Activated naive CD4-positive, alpha-beta T cell treated with Interleukin-2 at 50 U/mL for 16 hours (primary cell): ENCODE data around the gene COX7A2L.
A peak's percentile ranks its signal among the peaks of the same experiment; 100 is the strongest.
"Not testable (repeated sequence)": the region's sequence is repeated elsewhere in the genome, so short reads cannot be mapped to it uniquely, and the experiment has no call there.

Experiments
- DNase-seq: peaks from one replicate; pipeline ENCODE4 v3.0.0-alpha.2; 2020

COX7A2L gene

DNA sequence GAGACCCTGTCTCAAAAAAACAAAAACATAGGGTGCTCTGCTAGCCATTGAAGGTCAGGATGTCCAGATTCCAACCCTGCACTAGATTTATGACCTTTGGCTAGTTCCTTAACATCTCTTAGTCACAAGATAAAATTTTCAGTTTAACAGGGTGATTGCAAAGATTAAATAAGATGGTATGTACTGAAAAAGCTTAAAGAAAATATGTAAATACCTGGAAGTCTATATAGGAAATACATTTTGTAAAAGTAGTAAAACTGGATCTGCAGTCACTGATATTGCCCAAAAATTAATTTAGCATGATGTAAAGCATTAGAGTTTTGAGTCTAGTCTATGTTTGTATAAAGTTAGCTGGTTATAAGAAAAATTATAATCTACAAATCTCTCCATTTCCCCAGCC, 5.4 kb upstream of the COX7A2L start:
- DNase-seq = no peak

GRCh38 chr2:42364658-42365057, 3.6 kb upstream of the COX7A2L start:
- no peak for DNase-seq

DNA sequence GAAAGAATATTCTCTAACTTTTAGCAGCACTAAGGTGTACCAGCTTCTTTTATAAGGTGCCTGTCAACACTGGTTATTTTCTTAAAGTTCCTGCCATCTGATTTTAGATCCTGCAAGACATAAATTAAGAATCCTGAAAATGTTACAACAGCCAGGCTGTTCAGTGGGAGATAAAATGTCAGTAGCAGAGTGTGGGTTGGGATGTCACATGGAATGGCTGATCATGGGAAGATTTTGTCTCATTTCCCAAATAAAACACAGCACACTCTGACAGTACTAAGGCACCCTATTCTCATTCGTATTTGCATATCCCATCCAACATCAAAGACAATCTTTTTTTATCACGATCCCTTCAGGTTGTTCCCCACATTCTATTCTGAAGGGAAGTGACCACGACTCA, 2.4 kb upstream of the COX7A2L start:
- no peak for DNase-seq

DNA sequence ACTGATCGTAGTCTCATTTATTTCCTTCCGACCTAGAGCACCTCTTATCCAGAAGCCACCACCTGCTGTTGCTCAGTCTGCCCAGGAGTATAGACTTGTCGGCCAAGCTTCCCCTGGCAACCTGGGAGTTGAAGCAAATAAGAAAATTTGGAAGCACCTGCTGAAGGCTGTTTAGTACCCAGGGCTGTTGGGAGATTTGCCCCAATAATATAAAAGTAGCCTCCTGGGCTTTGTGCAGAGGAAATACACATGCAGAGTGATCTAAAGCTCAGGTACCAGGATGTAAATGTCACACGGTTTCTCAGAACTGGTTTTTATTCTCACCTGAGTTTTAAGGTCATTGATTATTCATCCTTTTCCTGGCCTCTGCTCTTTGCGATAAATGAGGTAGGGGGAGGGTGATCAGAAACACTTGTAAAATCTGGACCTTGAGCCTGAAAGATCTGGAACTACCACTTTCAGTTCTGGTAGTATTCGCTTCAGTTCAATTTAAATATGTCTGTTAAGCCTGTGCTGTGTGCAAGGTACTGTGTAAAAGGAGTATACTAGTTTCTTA, 789 bp upstream of the COX7A2L start:
- no peak for DNase-seq

DNA sequence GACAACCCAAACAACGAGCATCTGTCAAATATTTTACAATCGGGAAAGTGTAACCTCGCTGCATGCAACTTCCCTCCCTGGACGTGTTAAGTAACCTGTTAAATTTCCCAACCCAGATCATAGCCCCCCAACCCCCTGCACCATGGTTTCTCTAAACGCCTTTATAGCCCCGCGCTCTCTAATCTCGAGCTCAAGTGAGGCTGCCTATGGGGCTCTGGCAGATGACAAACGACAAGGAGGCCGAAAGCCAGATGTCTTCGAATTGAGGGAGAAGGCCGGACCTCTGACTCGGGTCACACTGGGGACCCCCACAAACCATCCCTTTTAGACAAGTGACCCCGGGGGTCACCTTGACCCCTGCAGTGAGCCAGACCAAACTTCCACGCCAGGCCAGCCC, 526 bp downstream of the COX7A2L start:
- no peak for DNase-seq

DNA sequence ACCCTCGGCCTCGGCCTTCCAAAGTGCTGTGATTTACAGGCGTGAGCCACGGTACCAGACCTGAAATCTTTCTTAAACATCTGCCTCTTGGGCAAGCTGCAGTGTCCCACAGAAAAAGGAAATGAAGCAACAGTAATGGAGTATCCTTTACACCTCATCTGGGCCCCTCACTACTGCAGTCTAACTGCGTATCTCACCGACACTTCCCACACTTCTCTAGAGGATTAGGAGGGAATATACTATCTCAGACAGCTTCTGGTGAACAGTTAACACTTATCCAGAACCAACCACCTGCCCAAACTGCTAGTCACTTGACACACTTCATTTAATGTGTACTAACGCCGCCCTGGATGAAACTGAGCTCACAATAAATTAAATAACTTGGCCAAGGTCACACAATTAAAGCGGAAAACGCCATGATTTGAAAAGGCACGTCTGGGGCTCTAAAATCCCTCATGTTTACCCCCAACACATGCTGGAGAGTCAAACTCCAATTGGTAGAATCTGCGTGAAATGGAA, 993 bp downstream of the COX7A2L start:
- peak; percentile 11 for DNase-seq

GRCh38 chr2:42359304-42359964, 1.6 kb downstream of the COX7A2L start:
- no peak for DNase-seq

DNA sequence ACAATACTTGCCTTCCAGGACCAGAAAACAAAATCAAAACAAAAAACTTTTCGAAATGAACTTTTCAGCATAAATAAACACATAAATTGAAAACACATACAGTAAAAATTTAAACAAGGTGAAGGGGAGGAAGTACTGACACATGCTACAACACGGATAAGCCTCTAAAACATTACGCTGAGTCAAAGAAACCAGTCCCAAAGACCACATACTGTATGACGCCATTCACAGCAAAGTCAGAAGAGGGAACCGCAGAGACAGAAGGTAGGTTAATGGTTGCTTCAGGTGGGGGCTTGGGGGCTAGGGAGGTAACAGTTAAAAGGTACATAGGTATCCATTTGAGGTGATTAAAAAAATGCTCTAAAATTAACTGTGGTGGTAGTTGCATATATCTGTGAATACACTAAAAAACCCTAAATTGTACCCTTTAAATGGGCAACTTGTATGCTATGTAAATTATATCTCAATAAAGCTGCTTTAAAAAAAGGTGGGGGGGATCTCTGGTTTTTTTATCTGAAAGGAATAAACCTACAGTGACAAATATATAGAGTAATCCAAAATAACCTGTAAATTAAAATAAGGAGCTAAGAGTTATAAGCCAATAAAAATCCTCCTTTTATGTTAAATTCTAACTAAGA, 7.1 kb downstream of the COX7A2L start:
- DNase-seq = no peak

GRCh38 chr2:42351864-42352263, 9.2 kb downstream of the COX7A2L start:
- no peak for DNase-seq

DNA sequence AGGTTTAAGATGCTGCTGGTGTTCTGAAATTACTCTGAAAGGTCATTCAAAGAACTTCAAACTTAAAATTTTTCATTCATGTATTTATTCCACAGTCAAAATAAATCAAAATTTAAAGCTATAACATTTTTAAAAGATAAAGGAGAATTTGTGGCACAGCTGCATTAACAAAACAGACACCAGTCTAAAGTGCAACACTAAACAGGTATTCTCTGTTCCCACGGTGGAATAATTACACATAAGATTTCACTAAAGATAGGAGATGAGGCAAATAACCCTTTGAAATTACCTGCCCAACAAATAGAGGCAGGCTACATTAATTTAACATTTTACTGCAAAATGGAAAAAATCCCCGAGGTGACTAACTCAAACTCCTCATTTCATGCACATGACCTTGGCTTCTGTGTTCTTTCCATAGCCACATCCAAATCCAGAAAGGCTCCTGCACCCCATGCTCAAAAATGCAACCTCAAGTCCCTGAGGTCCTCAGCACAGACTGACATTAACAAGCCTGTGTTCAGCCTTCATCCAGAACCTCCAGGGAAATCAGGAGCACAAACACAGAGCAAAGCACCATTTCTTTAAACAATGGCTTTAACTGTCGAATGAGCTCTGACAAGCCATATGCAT, 10.5 kb downstream of the COX7A2L start:
- DNase-seq = no peak

DNA sequence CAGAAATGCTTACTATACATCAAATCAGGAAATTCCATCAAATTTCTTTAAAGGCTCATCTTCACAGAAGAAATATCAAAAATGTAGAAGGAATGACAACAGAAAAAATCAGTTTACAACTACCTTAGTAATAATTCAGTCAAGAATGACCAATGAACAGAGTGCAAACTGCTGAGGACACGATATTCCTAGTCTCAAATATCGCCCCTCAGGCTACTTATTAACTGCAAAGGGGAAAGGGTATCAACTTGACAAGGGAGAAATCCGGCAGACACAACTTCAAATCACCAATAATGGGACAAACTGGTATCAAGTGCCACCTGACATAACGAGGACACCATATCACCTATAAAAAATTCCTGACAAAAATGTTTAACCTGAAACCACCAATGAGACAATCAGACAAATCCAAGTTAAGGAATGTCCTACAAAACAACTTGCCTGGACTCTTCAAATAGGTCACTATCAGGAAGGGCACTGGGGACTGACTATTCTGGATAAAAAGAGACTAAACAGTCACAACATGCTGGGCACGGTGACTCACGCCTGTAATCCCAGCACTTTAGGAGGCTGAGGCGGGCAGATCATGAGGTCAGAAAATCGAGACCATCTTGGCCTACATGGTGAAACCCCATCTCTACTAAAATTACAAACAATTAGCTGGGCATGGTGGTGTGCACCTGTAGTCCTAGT, 12.8 kb downstream of the COX7A2L start:
- no peak for DNase-seq

- DNase-seq = not testable (repeated sequence)
Observed at GRCh38 chr2:42347518-42347917, 13.5 kb downstream of the COX7A2L start.

- not testable (repeated sequence) for DNase-seq
Observed at GRCh38 chr2:42346856-42347255, 14.2 kb downstream of the COX7A2L start.

DNA sequence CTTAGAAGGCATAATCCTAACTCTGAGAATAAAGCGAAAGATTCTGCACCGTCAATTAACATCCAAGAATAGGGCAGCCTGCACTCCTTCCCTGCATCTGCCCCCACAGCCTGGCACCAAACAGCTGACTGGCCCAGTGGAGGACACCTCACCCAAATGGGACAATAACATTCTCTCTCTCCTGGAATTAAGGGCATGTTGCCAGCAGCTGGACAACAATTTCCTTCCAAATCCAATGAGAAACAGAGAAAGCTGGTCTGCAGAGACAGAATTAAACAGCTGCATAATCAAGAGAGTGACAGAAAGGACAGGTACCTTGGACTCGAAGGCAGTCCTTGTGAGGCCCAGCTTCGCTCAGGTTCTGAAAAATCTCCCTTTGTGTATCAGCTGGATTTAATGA, 15.0 kb downstream of the COX7A2L start:
- DNase-seq = no peak

- DNase-seq = no peak
Observed at GRCh38 chr2:42342795-42343241, 18.2 kb downstream of the COX7A2L start.

DNA sequence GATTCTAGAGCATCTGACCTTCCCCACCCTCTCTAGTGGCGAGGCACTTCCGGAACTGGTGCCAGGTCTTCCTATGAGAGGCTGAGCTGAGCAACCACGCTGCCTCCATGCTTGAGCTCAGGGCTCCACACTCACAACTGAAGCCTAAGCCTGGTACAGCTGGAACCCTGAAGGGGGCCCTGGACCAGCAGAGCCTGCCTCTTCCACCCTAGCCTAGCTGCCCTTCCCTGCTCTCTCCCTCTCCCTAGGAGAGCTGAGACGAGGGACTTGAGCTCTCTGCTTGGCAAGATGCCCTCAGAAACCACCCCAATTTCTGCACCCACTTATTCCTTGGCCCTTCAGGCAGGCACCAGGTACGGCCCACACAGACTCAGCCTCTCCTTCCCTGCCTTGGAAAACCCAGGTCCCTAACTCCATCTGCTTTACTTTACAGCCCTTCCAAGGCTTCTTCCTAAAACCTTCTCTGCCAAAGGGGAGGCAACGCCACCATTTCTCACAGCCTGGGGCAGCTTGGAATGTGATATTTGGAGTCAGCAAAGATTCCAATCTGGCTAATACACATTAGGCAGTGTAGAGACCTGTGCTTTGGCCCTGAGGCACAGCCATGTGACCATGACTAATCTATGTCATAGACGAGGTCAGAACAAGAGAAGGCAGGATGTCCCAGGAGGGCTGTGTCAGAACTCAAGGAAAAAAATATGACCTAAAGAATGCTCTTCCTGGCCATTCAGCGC, 18.8 kb downstream of the COX7A2L start:
- DNase-seq = no peak

DNA sequence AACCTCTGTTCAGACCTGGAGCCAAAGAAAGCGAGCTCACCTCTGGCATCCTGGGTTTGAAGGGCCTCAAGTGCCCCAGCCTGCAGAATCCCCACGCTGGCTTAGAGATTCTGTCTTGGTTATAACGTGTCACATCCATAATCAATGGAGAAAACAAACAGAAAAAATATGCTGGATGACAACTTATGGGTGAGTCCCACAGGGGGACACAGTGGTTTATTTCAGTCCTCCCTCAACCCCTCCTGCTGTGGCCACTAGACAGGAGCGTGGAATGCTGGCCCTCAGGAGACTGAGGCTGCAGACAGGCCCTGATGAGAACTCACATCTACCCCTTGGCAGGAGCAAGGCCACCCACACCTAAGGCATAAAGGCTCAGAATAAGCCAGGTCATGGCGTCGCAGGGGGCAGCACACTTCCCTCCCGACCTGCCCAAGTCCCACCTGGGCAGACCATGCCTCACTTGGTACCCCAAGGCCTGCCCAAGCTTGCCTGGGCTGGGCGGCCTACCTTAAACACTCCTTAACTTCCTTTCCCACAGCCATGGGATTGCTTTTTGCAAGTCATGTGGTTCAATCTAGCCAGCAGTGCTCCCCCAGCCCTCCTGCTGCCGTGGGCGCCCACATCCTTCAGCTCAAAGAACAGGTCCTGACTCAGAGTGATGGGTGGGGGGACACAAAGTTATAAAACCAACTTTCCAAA, 19.9 kb downstream of the COX7A2L start:
- no peak for DNase-seq

DNA sequence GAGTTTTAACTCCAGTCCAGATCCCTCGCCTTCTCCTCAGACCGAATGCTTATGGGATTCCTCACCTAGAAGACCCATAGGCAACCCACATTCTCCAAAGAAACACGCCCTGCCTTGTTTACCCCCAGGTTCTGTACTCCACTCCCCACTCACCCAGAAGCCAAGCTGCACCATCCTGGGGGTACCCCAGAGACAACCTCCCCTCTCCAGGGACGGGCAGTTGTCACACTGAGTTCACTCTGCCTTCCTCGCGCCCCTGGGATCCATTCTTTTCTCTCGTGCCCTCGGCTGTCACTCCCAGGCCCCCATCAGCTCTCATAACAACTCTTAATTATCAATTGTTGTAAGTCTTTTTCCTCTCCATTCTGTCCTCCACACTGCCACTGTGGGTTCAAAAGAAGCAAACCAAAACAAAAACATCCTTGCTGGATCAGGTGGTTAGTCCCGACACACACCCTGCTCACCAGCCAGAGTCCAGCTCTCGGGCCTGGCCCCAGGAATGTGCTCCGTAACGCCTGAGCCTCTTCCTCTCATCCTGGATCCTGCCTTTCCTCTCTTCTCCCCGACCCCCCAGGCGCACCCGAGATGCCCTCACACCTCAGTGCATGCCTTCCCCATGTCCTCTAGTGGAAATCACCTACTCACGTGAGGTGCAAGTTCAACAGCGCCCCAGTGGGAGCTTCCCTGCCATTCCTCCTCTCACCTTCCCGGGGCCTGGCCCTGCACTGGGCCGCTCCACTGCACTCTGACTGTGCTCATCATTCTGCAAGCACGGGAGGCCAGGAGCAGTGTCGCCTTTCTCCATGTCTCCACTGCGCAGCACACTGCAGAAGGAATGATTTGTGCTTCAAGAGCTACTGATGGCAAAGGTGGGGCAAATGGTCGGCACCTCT, 20.7 kb downstream of the COX7A2L start:
- no peak for DNase-seq

DNA sequence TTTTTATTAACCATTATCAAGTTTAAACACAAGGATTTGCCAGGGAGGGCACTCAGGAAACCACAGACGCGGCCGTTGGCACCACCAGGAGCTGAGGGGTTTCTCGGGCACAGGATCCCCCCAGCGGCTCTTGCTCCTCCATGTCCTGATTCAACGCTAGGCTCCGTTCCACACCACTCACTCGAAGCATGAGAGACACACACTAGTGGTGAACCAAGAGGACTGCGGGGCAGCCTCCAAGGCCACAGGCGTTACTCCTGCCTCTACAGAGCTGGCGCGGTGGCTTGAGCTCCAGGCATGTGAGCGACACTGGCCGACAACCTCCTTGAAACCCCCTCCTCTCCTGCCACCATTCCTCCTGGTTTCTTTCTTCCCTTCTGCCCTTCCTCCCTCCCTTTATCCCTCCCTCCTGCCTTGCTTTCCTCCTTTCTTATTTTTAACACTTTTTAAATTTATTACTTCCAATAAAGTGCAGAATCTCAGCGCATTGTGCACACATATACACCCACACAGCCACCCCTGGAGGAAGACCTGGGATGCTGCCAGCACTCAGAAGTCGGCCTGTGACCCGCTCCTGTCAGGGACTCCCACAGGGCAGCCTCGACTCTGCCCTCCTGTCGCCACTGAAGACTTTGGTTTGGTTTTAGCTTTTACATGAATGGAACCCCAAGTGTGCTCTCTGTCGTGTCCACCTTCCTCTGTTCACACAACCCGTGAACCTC, 21.7 kb downstream of the COX7A2L start:
- no peak for DNase-seq

GRCh38 chr2:42338567-42339190, 22.3 kb downstream of the COX7A2L start:
- DNase-seq = no peak
